ENCODE results near the gene COL17A1.

DNA sequence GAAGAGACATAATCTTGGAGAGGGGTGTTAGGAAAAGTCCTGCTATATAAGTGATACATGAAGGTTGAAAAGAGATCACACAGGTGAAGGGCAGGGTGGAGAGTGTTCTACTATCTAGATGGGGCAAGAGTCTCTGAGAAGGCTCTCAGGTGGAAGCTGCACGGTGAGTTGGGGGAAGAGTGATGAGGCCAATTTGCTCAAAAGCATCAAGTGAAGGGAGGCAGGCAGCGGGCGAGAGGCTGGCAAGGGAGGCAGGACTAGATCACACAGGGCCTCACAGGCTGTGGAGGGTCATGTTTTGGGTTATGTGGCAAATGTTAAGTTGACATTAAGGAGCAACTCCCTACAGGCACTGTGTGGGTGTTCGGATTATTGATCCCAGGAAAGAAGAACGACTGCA is 2.6 kb upstream of the COL17A1 start:
- TF ChIP-seq, protein P1, sequence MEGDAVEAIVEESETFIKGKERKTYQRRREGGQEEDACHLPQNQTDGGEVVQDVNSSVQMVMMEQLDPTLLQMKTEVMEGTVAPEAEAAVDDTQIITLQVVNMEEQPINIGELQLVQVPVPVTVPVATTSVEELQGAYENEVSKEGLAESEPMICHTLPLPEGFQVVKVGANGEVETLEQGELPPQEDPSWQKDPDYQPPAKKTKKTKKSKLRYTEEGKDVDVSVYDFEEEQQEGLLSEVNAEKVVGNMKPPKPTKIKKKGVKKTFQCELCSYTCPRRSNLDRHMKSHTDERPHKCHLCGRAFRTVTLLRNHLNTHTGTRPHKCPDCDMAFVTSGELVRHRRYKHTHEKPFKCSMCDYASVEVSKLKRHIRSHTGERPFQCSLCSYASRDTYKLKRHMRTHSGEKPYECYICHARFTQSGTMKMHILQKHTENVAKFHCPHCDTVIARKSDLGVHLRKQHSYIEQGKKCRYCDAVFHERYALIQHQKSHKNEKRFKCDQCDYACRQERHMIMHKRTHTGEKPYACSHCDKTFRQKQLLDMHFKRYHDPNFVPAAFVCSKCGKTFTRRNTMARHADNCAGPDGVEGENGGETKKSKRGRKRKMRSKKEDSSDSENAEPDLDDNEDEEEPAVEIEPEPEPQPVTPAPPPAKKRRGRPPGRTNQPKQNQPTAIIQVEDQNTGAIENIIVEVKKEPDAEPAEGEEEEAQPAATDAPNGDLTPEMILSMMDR (IDR thresholded peaks at IDR 0.05; ENCODE audit: insufficient read depth, low read length): no peak
- TF ChIP-seq POLR2AphosphoS5 (IDR thresholded peaks at IDR 0.05; ENCODE audit: low read depth) (no peak), GABPA (IDR thresholded peaks at IDR 0.05; ENCODE audit: low read depth) (no peak), SPI1 (IDR thresholded peaks at IDR 0.05; ENCODE audit: borderline replicate concordance, low read depth) (no peak)
- TF ChIP-seq, protein P2, sequence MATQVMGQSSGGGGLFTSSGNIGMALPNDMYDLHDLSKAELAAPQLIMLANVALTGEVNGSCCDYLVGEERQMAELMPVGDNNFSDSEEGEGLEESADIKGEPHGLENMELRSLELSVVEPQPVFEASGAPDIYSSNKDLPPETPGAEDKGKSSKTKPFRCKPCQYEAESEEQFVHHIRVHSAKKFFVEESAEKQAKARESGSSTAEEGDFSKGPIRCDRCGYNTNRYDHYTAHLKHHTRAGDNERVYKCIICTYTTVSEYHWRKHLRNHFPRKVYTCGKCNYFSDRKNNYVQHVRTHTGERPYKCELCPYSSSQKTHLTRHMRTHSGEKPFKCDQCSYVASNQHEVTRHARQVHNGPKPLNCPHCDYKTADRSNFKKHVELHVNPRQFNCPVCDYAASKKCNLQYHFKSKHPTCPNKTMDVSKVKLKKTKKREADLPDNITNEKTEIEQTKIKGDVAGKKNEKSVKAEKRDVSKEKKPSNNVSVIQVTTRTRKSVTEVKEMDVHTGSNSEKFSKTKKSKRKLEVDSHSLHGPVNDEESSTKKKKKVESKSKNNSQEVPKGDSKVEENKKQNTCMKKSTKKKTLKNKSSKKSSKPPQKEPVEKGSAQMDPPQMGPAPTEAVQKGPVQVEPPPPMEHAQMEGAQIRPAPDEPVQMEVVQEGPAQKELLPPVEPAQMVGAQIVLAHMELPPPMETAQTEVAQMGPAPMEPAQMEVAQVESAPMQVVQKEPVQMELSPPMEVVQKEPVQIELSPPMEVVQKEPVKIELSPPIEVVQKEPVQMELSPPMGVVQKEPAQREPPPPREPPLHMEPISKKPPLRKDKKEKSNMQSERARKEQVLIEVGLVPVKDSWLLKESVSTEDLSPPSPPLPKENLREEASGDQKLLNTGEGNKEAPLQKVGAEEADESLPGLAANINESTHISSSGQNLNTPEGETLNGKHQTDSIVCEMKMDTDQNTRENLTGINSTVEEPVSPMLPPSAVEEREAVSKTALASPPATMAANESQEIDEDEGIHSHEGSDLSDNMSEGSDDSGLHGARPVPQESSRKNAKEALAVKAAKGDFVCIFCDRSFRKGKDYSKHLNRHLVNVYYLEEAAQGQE (IDR thresholded peaks at IDR 0.05; ENCODE audit: insufficient replicate concordance, low read depth): no peak

Data from HL-60 (cell line).